SK-N-SH (cell line): ENCODE results near the gene MSL3B.

ENCODE experiments used
- CTCF ChIP-seq: fragments of 200-600 bp; sonication (generic); IDR thresholded peaks from 2 replicates; pipeline ENCODE4 v1.6.1; 2017; ENCODE audit warnings: antibody characterized with exemption, mild to moderate bottlenecking, moderate library complexity
- EP300 ChIP-seq, 2 experiments: IDR thresholded peaks; 2 replicates each; pipeline versions ENCODE4 v1.4.0 to v1.6.1; 2012; ENCODE audit warnings: borderline replicate concordance in 1 of 2, low read depth in 1 of 2, low read length in 1 of 2
- GATA2 ChIP-seq: sonication (generic); formaldehyde crosslinking; IDR thresholded peaks from 2 replicates; pipeline ENCODE4 v1.5.0; 2020; ENCODE audit warnings: mild to moderate bottlenecking, missing genetic modification reagents
- PBX3 ChIP-seq: IDR thresholded peaks from 2 replicates; pipeline ENCODE4; 2012
- POLR2AphosphoS5 ChIP-seq: IDR thresholded peaks from 2 replicates; pipeline ENCODE4 v1.6.1; 2012; ENCODE audit warnings: low read depth, low read length
- RAD21 ChIP-seq: IDR thresholded peaks from 2 replicates; pipeline ENCODE4 v1.6.1; 2012; ENCODE audit warnings: mild to moderate bottlenecking, low read length
- REST ChIP-seq: IDR thresholded peaks from 2 replicates; pipeline ENCODE4 v1.6.1; 2012; ENCODE audit warnings: mild to moderate bottlenecking, low read depth, low read length, moderate library complexity
- RXRA ChIP-seq: IDR thresholded peaks from 2 replicates; pipeline ENCODE4 v1.4.0; 2012; ENCODE audit warnings: low read depth, mild to moderate bottlenecking, borderline replicate concordance
- SMC3 ChIP-seq: IDR thresholded peaks from 2 replicates; pipeline ENCODE4 v1.6.1; 2012; ENCODE audit warnings: low read depth, low read length, improper control_type of control experiment
- TAF1 ChIP-seq: IDR thresholded peaks from 2 replicates; pipeline ENCODE4 v1.6.1; 2012; ENCODE audit warnings: low read depth, mild to moderate bottlenecking, low read length, moderate library complexity, borderline replicate concordance
- USF1 ChIP-seq: IDR thresholded peaks from 2 replicates; pipeline ENCODE4 v1.4.0; 2012; ENCODE audit warnings: low read depth, borderline replicate concordance

GRCh38 chr2:233854241-233854981 is 13.8 kb downstream of the MSL3B start, which contains the start of gene HJURP:
- TF ChIP-seq CTCF, result no peak
- peak; percentile 87 for TF ChIP-seq TAF1
- peak; percentile 12 to 27; a peak in 1 of 4 replicates for TF ChIP-seq EP300 (IDR thresholded peaks at IDR 0.05; ENCODE audit: borderline replicate concordance in 1 of 2, low read depth in 1 of 2, low read length in 1 of 2)
- no peak for TF ChIP-seq RAD21
- no peak for TF ChIP-seq RXRA
- TF ChIP-seq GATA2 (CRISPR knock-in tag), result no peak
- no peak for TF ChIP-seq USF1
- no peak for TF ChIP-seq SMC3
- TF ChIP-seq POLR2AphosphoS5, result peak; percentile 89
- no peak for TF ChIP-seq PBX3
- no peak for TF ChIP-seq REST
